HepG2 (cell line): ENCODE results near the gene RABGGTB.

Experiments
- CERS6 ChIP-seq: sonication (generic); formaldehyde crosslinking; IDR thresholded peaks from 2 replicates; pipeline ENCODE4 v1.5.0; 2020; ENCODE audit warnings: missing genetic modification reagents
- GTF2F1 ChIP-seq: fragments of 150-350 bp; IDR thresholded peaks from 2 replicates; pipeline ENCODE4 v1.6.1; 2014; ENCODE audit warnings: low read length
- RORA ChIP-seq: sonication (generic); formaldehyde crosslinking; IDR thresholded peaks from 2 replicates; pipeline ENCODE4 v1.5.0; 2020; ENCODE audit warnings: mild to moderate bottlenecking, missing genetic modification reagents, moderate library complexity
- SOX5 ChIP-seq: IDR thresholded peaks from 2 replicates; pipeline ENCODE4 v1.6.1; 2016; ENCODE audit warnings: borderline replicate concordance
- THAP11 ChIP-seq: IDR thresholded peaks from 2 replicates; pipeline ENCODE4 v1.6.1; 2016; ENCODE audit warnings: missing biosample characterization, missing genetic modification reagents
- TF ChIP-seq, protein P1 (sequence below): sonication (generic); formaldehyde crosslinking; IDR thresholded peaks from 2 replicates; pipeline ENCODE4 v1.4.0; 2020; ENCODE audit warnings: missing genetic modification reagents
- TF ChIP-seq, protein P2 (sequence below): sonication (generic); formaldehyde crosslinking; IDR thresholded peaks from 2 replicates; pipeline ENCODE4 v1.5.0; 2020; ENCODE audit warnings: mild to moderate bottlenecking, missing genetic modification reagents, moderate library complexity

GRCh38 chr1:75786901-75787493 is 941 bp downstream of the RABGGTB start:
- no peak for TF ChIP-seq SOX5 (CRISPR knock-in tag)
- no peak for TF ChIP-seq RORA (CRISPR knock-in tag)
- TF ChIP-seq CERS6 = no peak
- no peak for TF ChIP-seq THAP11 (CRISPR knock-in tag)
- TF ChIP-seq, protein P1, sequence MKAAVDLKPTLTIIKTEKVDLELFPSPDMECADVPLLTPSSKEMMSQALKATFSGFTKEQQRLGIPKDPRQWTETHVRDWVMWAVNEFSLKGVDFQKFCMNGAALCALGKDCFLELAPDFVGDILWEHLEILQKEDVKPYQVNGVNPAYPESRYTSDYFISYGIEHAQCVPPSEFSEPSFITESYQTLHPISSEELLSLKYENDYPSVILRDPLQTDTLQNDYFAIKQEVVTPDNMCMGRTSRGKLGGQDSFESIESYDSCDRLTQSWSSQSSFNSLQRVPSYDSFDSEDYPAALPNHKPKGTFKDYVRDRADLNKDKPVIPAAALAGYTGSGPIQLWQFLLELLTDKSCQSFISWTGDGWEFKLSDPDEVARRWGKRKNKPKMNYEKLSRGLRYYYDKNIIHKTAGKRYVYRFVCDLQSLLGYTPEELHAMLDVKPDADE (CRISPR knock-in tag) = no peak
- TF ChIP-seq, protein P2, sequence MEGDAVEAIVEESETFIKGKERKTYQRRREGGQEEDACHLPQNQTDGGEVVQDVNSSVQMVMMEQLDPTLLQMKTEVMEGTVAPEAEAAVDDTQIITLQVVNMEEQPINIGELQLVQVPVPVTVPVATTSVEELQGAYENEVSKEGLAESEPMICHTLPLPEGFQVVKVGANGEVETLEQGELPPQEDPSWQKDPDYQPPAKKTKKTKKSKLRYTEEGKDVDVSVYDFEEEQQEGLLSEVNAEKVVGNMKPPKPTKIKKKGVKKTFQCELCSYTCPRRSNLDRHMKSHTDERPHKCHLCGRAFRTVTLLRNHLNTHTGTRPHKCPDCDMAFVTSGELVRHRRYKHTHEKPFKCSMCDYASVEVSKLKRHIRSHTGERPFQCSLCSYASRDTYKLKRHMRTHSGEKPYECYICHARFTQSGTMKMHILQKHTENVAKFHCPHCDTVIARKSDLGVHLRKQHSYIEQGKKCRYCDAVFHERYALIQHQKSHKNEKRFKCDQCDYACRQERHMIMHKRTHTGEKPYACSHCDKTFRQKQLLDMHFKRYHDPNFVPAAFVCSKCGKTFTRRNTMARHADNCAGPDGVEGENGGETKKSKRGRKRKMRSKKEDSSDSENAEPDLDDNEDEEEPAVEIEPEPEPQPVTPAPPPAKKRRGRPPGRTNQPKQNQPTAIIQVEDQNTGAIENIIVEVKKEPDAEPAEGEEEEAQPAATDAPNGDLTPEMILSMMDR (CRISPR knock-in tag) = no peak
- no peak for TF ChIP-seq GTF2F1
